ENCODE measurements around the gene NRCAM.

The NRCAM gene

GRCh38 chr7:108097703-108098102 lies 358.5 kb downstream of the NRCAM start (continued):
- TF ChIP-seq CREB5 (CRISPR knock-in tag; IDR thresholded peaks at IDR 0.05; ENCODE audit: low read depth) (no peak), OSR1 (CRISPR knock-in tag; IDR thresholded peaks at IDR 0.05) (no peak), TSHZ2 (CRISPR knock-in tag; IDR thresholded peaks at IDR 0.05) (no peak)
